Mesodermal cell (in vitro differentiated cells): Measurements from ENCODE around the gene SND1.

Experiments used
- H3K27ac ChIP-seq: 2 replicates; pipeline ENCODE4 v1.7.0; 2013; ENCODE audit warnings: mild to moderate bottlenecking, low read depth, low read length, moderate library complexity; ENCODE audit not compliant: severe bottlenecking
- H3K36me3 ChIP-seq: 2 replicates; pipeline ENCODE4 v1.7.1; 2013; ENCODE audit warnings: mild to moderate bottlenecking, low read length, moderate library complexity; ENCODE audit not compliant: control insufficient read depth, insufficient read depth
- H3K4me1 ChIP-seq: one replicate; pipeline ENCODE4 v1.7.1; 2013; ENCODE audit warnings: mild to moderate bottlenecking, low read length; ENCODE audit not compliant: insufficient read depth, control insufficient read depth, poor library complexity, severe bottlenecking
- H3K4me3 ChIP-seq: 2 replicates; pipeline ENCODE4 v1.7.0; 2013; ENCODE audit warnings: low read length, control low read depth, mild to moderate bottlenecking; ENCODE audit not compliant: insufficient read depth, poor library complexity, severe bottlenecking; ENCODE audit errors: extremely low read depth
- H3K9me3 ChIP-seq: 2 replicates; pipeline ENCODE4 v1.7.1; 2013; ENCODE audit warnings: mild to moderate bottlenecking, low read length, moderate library complexity; ENCODE audit not compliant: control insufficient read depth
- WGBS, 2 experiments: methylation state at CpG; one replicate each; pipeline ENCODE4 v1.1.5; 2013; ENCODE audit warnings: missing lambda C conversion rate in 2 of 2; ENCODE audit not compliant: insufficient coverage in 2 of 2; 5-methylcytosine and 5-hydroxymethylcytosine counted together

Gene SND1

GRCh38 chr7:128020159-128020558 lies 368.2 kb downstream of the SND1 start:
- Histone ChIP-seq H3K27ac (no peak overlapping the region), H3K9me3 (no peaks in the 10 kb centered on the region), H3K36me3 (peaks cover 45% of the 10 kb centered on the region), H3K4me1 (peaks cover 41% of the 10 kb centered on the region), H3K4me3 (no peak overlapping the region)
- 83 to 88% methylated on average over 3 to 6 of the region's 6 CpGs for WGBS, 2 experiments

- Histone ChIP-seq H3K27ac (no peak overlapping the region), H3K9me3 (no peaks in the 10 kb centered on the region), H3K4me3 (no peak overlapping the region), H3K4me1 (peaks cover 50% of the 10 kb centered on the region), H3K36me3 (peaks cover 46% of the 10 kb centered on the region)
- 89 to 100% methylated on average over 1 to 2 of the region's 2 CpGs for WGBS, 2 experiments
Observed at GRCh38 chr7:128021366-128021765, 369.4 kb downstream of the SND1 start.

GRCh38 chr7:128022631-128023532 lies 370.9 kb downstream of the SND1 start:
- Histone ChIP-seq H3K4me3 (no peak overlapping the region), H3K27ac (peak overlapping the region; percentile 32), H3K4me1 (peaks cover 58% of the 10 kb centered on the region), H3K36me3 (peaks cover 37% of the 10 kb centered on the region), H3K9me3 (no peaks in the 10 kb centered on the region)
- 85 to 94% methylated on average over 3 of the region's 6 CpGs for WGBS, 2 experiments

GRCh38 chr7:128024151-128024550 lies 372.2 kb downstream of the SND1 start:
- Histone ChIP-seq H3K4me3 (no peak overlapping the region), H3K4me1 (peaks cover 68% of the 10 kb centered on the region), H3K36me3 (peaks cover 45% of the 10 kb centered on the region), H3K9me3 (no peaks in the 10 kb centered on the region), H3K27ac (no peak overlapping the region)
- 93 to 96% methylated on average over 2 to 3 of the region's 3 CpGs for WGBS, 2 experiments

DNA sequence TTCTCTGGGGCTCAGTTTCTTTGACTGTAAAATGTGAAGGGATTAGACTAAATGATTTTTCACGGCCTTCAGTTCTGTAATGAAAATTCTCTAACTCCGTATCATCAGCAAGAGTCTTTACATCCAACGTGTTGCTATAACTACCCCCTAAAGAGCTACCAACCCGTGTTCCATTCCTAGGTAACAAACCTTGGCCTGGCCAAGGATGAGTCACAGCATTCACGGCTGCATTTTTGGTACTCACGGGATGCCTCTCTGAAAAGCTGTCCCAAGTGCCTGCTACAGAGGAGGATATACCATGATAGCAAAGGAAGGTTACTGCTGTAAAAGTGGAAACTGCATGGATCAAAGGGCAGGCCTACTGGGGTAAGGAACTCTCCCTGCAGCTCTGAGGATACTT lies 373.4 kb downstream of the SND1 start:
- Histone ChIP-seq H3K36me3 (peaks cover 41% of the 10 kb centered on the region), H3K9me3 (no peaks in the 10 kb centered on the region), H3K4me1 (peaks cover 65% of the 10 kb centered on the region), H3K27ac (peak overlapping the region; percentile 12), H3K4me3 (no peak overlapping the region)
- 71 to 75% methylated on average over 5 to 6 of the region's 6 CpGs for WGBS, 2 experiments

GRCh38 chr7:128025819-128026218 lies 373.8 kb downstream of the SND1 start:
- H3K4me1 ChIP-seq: peaks cover 61% of the 10 kb centered on the region
- no peak overlapping the region for H3K4me3 ChIP-seq
- peaks cover 37% of the 10 kb centered on the region for H3K36me3 ChIP-seq
- 86 to 87% methylated on average over 1 to 2 of the region's 2 CpGs for WGBS, 2 experiments
- H3K9me3 ChIP-seq: no peaks in the 10 kb centered on the region
- H3K27ac ChIP-seq: peak overlapping the region; percentile 12

DNA sequence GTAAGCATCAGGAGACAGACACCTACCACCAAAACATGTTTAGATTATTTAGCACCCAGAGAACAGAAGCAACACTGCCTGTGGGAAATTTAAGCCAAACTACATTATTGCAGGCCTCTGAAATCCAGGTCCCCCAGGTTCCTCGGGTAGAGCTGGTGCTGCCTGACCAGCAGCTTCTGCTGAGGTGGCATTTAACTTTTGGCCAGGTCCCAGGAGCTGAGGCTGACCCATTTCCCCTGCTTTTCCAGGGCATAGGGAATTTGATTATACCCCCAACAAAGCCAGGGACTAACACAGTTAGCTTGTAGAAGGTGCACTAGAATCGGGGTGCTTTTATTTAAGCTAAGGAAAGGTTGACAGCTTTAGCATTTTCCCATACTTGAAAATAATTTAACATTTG lies 374.6 kb downstream of the SND1 start:
- Histone ChIP-seq H3K9me3 (no peaks in the 10 kb centered on the region), H3K4me1 (peaks cover 54% of the 10 kb centered on the region), H3K27ac (no peak overlapping the region), H3K4me3 (no peak overlapping the region), H3K36me3 (peaks cover 32% of the 10 kb centered on the region)
- 88 to 92% methylated on average over 1 of the region's 2 CpGs for WGBS, 2 experiments

- WGBS, 2 experiments: 46 to 85% methylated on average over 3 to 4 of the region's 4 CpGs
- Histone ChIP-seq H3K36me3 (peaks cover 32% of the 10 kb centered on the region), H3K27ac (no peak overlapping the region), H3K9me3 (no peaks in the 10 kb centered on the region), H3K4me3 (peak overlapping the region; percentile 22), H3K4me1 (peaks cover 47% of the 10 kb centered on the region)
Observed at GRCh38 chr7:128027485-128027980, 375.5 kb downstream of the SND1 start.

- H3K4me3 ChIP-seq: peak overlapping the region; percentile 14
- no peak overlapping the region for H3K27ac ChIP-seq
- H3K4me1 ChIP-seq: peaks cover 42% of the 10 kb centered on the region
- H3K9me3 ChIP-seq: no peaks in the 10 kb centered on the region
- peaks cover 32% of the 10 kb centered on the region for H3K36me3 ChIP-seq
- 97% methylated on average over 15 to 17 of the region's 17 CpGs for WGBS, 2 experiments
Observed at GRCh38 chr7:128029405-128029995, 377.5 kb downstream of the SND1 start.

DNA sequence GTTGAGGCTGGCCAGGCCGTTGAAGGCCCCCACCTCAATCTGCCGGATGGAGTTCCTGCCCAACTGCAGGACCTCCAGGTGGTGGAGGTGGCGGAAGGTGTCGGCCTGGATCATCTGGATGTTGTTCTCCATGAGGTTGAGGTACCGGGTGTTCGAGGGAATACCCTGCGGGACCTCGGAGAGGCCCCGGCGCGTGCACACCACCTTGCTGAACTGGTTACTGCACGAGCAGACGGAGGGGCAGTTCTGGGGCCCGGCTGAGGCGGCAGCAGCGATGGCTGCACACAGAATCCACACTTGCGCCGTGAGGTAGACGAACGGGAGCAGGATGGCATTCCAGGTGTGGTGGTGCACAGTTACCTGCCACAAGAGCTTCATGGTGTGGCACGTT lies 378.3 kb downstream of the SND1 start:
- Histone ChIP-seq H3K9me3 (no peaks in the 10 kb centered on the region), H3K4me3 (peak overlapping the region; percentile 55), H3K27ac (no peak overlapping the region), H3K4me1 (peaks cover 34% of the 10 kb centered on the region), H3K36me3 (peaks cover 32% of the 10 kb centered on the region)
- 59 to 65% methylated on average over 19 to 21 of the region's 21 CpGs for whole genome bisulfite sequencing, 2 experiments
